Mesendoderm (in vitro differentiated cells): ENCODE data around the gene SUSD2.
"Not testable (repeated sequence)": the region's sequence is repeated elsewhere in the genome, so short reads cannot be mapped to it uniquely, and the experiment has no call there.

Experiments used
- DNase-seq: peaks from one replicate; pipeline ENCODE4 v3.0.0; 2013
- H2AK5ac ChIP-seq: 2 replicates; pipeline ENCODE4 v1.6.1; 2013; ENCODE audit warnings: low read length, inconsistent platforms
- H2BK120ac ChIP-seq: 2 replicates; pipeline ENCODE4 v1.6.1; 2013; ENCODE audit warnings: low read depth, mild to moderate bottlenecking, low read length, moderate library complexity, mixed read lengths
- H2BK15ac ChIP-seq: replicated peaks from 2 replicates; pipeline ENCODE4 v1.6.1; 2013; ENCODE audit warnings: low read depth, mild to moderate bottlenecking, moderate library complexity
- H2BK5ac ChIP-seq: 2 replicates; pipeline ENCODE4 v1.6.1; 2013; ENCODE audit warnings: low read length, inconsistent platforms
- H3K18ac ChIP-seq: 2 replicates; pipeline ENCODE4 v1.6.1; 2013; ENCODE audit warnings: mild to moderate bottlenecking, low read length, mixed read lengths
- H3K23ac ChIP-seq: one replicate; pipeline ENCODE4 v1.6.1; 2013; ENCODE audit warnings: low read length
- H3K27ac ChIP-seq: 2 replicates; pipeline ENCODE4 v1.5.1; 2013; ENCODE audit warnings: low read depth, mild to moderate bottlenecking, inconsistent platforms, low read length, moderate library complexity
- H3K27me3 ChIP-seq: 2 replicates; pipeline ENCODE4 v1.6.1; 2013; ENCODE audit warnings: low read length, control low read depth, mild to moderate bottlenecking, inconsistent platforms; ENCODE audit not compliant: insufficient read depth, poor library complexity
- H3K36me3 ChIP-seq: 2 replicates; pipeline ENCODE4 v1.6.1; 2013; ENCODE audit warnings: low read length, inconsistent platforms; ENCODE audit not compliant: control insufficient read depth, insufficient read depth
- H3K4ac ChIP-seq: one replicate; pipeline ENCODE4 v1.6.1; 2013; ENCODE audit warnings: low read depth, mild to moderate bottlenecking, low read length, moderate library complexity
- H3K4me1 ChIP-seq: 2 replicates; pipeline ENCODE4 v1.6.1; 2013; ENCODE audit warnings: low read depth, low read length, inconsistent platforms; ENCODE audit not compliant: control insufficient read depth
- H3K4me2 ChIP-seq: 2 replicates; pipeline ENCODE4 v1.6.1; 2013; ENCODE audit warnings: low read length
- H3K4me3 ChIP-seq: 2 replicates; pipeline ENCODE4 v1.5.1; 2013; ENCODE audit warnings: mild to moderate bottlenecking, low read length
- H3K56ac ChIP-seq: one replicate; pipeline ENCODE4 v1.6.1; 2013; ENCODE audit warnings: low read length
- H3K79me1 ChIP-seq: 2 replicates; pipeline ENCODE4 v1.6.1; 2013; ENCODE audit warnings: low read length, inconsistent platforms
- H3K79me2 ChIP-seq: 2 replicates; pipeline ENCODE4 v1.6.1; 2013; ENCODE audit warnings: mild to moderate bottlenecking, low read length; ENCODE audit not compliant: control insufficient read depth, insufficient read depth
- H3K9ac ChIP-seq: 2 replicates; pipeline ENCODE4 v1.6.1; 2013; ENCODE audit warnings: low read length, inconsistent platforms
- H4K5ac ChIP-seq: one replicate; pipeline ENCODE4 v1.6.1; 2013; ENCODE audit warnings: low read length
- H4K8ac ChIP-seq: one replicate; pipeline ENCODE4 v1.6.1; 2013; ENCODE audit warnings: low read depth, mild to moderate bottlenecking, control low read depth, low read length, moderate library complexity
- WGBS: extraction: QIAGEN DNeasy Blood & Tissue Kit; methylation state at CpG from one replicate; pipeline ENCODE4 v1.1.7; 2013; ENCODE audit warnings: low lambda C conversion rate, missing lambda C conversion rate; ENCODE audit not compliant: insufficient coverage; ENCODE audit errors: extremely low coverage; 5-methylcytosine and 5-hydroxymethylcytosine counted together

The SUSD2 gene

DNA sequence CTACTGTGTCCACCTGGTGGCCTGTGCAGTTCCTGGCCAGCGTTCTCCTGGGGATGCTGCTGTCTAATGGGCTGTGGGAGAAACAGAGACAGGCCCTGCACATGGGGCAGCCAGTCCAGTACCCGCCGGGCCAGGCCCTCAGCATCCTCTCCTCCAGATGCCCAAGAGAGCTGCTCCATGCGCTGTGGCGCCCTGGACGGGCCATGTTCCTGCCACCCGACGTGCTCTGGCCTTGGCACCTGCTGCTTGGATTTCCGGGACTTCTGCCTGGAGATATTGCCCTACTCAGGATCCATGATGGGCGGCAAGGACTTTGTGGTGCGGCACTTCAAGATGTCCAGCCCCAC lies 1.6 kb downstream of the SUSD2 start:
- WGBS, result no CpG with 5 or more reads among the region's 11 CpGs
- H2BK15ac ChIP-seq, H3K56ac ChIP-seq, H3K27ac ChIP-seq, H3K9ac ChIP-seq, H4K5ac ChIP-seq, DNase-seq, H3K79me2 ChIP-seq, H2AK5ac ChIP-seq, H3K79me1 ChIP-seq, H2BK120ac ChIP-seq, H3K4me2 ChIP-seq, H3K27me3 ChIP-seq, H3K4me3 ChIP-seq, H4K8ac ChIP-seq, H3K18ac ChIP-seq, H3K36me3 ChIP-seq, H3K23ac ChIP-seq, H3K4ac ChIP-seq, H2BK5ac ChIP-seq, H3K4me1 ChIP-seq: not testable (repeated sequence)

DNA sequence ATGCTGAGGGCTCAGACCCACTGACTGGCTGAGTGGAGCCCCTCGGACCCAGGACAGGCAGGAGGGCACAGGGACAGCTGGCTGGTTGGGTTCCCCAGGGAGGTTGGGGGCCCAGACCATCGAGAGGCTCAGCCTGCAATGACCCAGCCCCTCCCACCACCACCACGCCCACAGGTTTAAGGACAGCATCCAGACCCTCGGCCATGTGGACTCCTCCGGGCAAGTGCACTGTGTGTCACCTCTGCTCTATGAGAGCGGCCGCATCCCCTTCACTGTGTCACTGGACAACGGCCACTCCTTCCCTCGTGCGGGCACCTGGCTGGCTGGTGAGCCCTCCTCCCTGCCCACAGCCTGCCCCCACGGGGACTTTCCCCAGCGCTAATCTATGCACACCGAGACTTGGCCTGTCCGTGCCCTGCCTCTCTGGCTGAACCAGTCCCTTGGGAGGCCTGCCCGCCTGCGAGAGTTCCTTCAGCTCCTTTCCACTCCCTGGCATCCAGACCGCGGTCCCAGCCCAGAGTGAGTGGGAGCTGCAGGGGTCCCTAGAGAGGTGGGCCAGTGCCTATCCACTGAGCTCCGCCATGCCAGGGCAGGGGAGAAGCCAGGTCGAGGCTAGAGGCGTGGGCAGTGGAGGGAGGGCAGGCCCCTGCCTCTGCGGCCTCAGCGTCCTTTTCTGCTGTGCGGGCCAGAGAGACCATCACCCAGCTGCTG lies 2.2 kb downstream of the SUSD2 start:
- no peak for DNase-seq
- no peak overlapping the region for H3K23ac ChIP-seq
- H3K4ac ChIP-seq, result no peak overlapping the region
- no peak overlapping the region for H2BK15ac ChIP-seq
- no peak overlapping the region for H2AK5ac ChIP-seq
- H3K56ac ChIP-seq, result no peak overlapping the region
- no peaks in the 10 kb centered on the region for H3K36me3 ChIP-seq
- H3K9ac ChIP-seq, result no peak overlapping the region
- H3K79me2 ChIP-seq, result no peaks in the 10 kb centered on the region
- no peak overlapping the region for H2BK5ac ChIP-seq
- no peaks in the 10 kb centered on the region for H3K4me1 ChIP-seq
- no peak overlapping the region for H2BK120ac ChIP-seq
- no peak overlapping the region for H3K27ac ChIP-seq
- H3K18ac ChIP-seq, result no peak overlapping the region
- H3K4me3 ChIP-seq, result no peak overlapping the region
- no CpG with 5 or more reads among the region's 24 CpGs for WGBS
- H4K8ac ChIP-seq, result no peak overlapping the region
- no peak overlapping the region for H3K4me2 ChIP-seq
- H3K79me1 ChIP-seq, result no peaks in the 10 kb centered on the region
- H3K27me3 ChIP-seq, result no peaks in the 10 kb centered on the region
- no peak overlapping the region for H4K5ac ChIP-seq

DNA sequence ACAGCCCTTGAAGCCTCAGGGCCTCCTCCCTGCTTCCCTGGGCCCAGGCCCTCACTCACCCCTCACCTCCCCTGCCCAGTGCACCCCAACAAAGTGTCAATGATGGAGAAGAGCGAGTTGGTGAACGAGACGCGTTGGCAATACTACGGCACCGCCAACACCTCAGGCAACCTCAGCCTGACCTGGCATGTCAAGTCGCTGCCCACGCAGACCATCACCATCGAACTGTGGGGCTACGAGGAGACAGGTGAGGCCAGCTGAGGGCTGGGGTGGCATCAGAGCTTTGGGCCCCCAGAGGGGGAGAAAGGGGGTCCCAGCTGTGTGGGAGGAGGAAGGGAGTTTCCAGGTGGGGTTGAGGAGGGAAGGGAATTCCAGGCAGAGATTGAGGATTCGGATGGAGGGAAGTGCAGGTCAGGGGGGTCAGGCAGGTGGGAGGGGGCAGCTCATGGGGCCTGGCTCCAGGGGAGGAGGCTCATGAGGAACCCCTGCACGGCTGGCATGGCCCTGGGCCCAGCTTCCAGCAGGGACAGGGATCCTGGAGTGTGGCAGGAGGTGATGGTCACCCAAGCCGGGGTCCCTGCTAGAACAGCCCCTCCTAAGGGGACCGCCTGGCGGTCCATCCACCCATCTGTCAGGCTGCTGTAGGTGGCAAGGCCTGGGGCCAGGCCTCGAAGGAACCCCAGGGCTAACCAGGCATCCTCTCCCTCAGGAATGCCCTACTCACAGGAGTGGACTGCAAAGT lies 2.9 kb downstream of the SUSD2 start:
- Histone ChIP-seq H3K9ac (no peak overlapping the region), H3K4me1 (no peaks in the 10 kb centered on the region), H3K79me1 (no peaks in the 10 kb centered on the region), H4K8ac (no peak overlapping the region), H3K4ac (no peak overlapping the region), H3K4me2 (no peak overlapping the region), H3K27me3 (no peaks in the 10 kb centered on the region), H3K23ac (no peak overlapping the region), H3K27ac (no peak overlapping the region), H2BK5ac (no peak overlapping the region), H3K4me3 (no peak overlapping the region), H3K18ac (no peak overlapping the region), H4K5ac (no peak overlapping the region), H3K79me2 (no peaks in the 10 kb centered on the region), H3K36me3 (no peaks in the 10 kb centered on the region), H2BK15ac (no peak overlapping the region), H3K56ac (no peak overlapping the region), H2AK5ac (no peak overlapping the region), H2BK120ac (no peak overlapping the region)
- DNase-seq, result no peak
- no CpG with 5 or more reads among the region's 16 CpGs for WGBS

DNA sequence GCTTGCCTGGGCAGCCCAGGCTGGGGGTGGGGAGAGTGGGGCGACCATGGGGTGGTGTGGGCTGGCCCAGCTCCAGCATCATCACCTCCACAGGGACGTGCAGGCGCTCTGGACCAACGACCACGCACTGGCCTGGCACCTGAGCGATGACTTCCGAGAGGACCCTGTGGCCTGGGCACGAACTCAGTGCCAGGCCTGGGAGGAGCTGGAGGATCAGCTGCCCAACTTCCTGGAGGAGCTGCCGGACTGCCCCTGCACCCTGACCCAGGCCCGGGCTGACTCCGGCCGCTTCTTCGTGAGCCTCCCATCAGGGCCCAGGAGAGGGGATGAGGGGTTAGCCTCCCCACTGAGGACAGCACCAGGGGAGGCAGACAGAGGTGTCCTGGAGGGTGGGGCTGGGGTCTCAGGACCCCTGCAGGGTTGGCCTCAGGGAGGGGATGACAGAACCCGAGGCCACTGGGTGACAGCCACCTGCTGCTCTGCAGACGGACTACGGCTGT lies 3.8 kb downstream of the SUSD2 start:
- WGBS, result no CpG with 5 or more reads among the region's 16 CpGs
- H2BK120ac ChIP-seq, result no peak overlapping the region
- H2AK5ac ChIP-seq, result no peak overlapping the region
- no peaks in the 10 kb centered on the region for H3K36me3 ChIP-seq
- H3K4me2 ChIP-seq, result no peak overlapping the region
- no peaks in the 10 kb centered on the region for H3K27me3 ChIP-seq
- H3K18ac ChIP-seq, result no peak overlapping the region
- no peak overlapping the region for H3K9ac ChIP-seq
- H2BK15ac ChIP-seq, result no peak overlapping the region
- no peaks in the 10 kb centered on the region for H3K4me1 ChIP-seq
- no peak overlapping the region for H4K8ac ChIP-seq
- no peak overlapping the region for H3K23ac ChIP-seq
- H3K4ac ChIP-seq, result no peak overlapping the region
- no peaks in the 10 kb centered on the region for H3K79me2 ChIP-seq
- H4K5ac ChIP-seq, result no peak overlapping the region
- H2BK5ac ChIP-seq, result no peak overlapping the region
- H3K79me1 ChIP-seq, result no peaks in the 10 kb centered on the region
- DNase-seq, result no peak
- no peak overlapping the region for H3K27ac ChIP-seq
- H3K4me3 ChIP-seq, result no peak overlapping the region
- H3K56ac ChIP-seq, result no peak overlapping the region

DNA sequence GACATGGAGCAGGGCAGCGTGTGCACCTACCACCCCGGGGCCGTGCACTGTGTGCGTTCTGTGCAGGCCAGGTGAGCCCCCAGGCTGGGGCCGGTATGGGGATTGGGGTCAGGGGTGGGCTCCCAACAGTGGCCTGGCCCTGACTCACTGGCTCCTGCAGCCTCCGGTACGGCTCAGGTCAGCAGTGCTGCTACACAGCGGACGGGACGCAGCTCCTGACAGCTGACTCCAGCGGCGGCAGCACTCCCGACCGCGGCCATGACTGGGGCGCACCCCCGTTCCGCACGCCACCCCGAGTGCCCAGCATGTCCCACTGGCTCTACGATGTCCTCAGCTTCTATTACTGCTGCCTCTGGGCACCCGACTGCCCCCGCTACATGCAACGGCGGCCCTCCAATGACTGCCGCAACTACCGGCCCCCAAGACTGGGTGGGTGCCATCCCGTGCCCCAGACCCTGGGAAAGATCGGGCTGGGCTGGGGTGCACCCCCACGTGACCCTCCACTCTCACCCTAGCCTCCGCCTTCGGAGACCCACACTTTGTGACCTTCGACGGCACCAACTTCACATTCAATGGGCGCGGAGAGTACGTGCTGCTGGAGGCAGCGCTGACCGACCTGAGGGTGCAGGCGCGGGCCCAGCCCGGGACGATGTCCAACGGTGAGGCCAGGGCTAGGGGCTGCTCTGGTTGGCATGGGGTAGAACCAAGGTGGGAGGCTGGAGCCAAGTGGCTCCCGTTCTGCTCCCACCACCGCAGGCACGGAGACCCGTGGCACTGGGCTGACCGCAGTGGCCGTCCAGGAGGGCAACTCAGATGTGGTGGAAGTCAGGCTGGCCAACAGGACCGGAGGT lies 4.4 kb downstream of the SUSD2 start:
- no CpG with 5 or more reads among the region's 51 CpGs for WGBS
- Histone ChIP-seq H4K8ac (no peak overlapping the region), H2BK120ac (no peak overlapping the region), H3K79me2 (no peaks in the 10 kb centered on the region), H3K4me1 (no peaks in the 10 kb centered on the region), H2BK5ac (no peak overlapping the region), H4K5ac (no peak overlapping the region), H3K18ac (no peak overlapping the region), H3K79me1 (no peaks in the 10 kb centered on the region), H3K56ac (no peak overlapping the region), H2BK15ac (no peak overlapping the region), H3K36me3 (no peaks in the 10 kb centered on the region), H2AK5ac (no peak overlapping the region), H3K9ac (no peak overlapping the region), H3K4me2 (no peak overlapping the region), H3K27me3 (no peaks in the 10 kb centered on the region), H3K4ac (no peak overlapping the region), H3K23ac (no peak overlapping the region), H3K4me3 (no peak overlapping the region), H3K27ac (no peak overlapping the region)
- DNase-seq, result no peak
